ENCODE measurements around the gene RSAD2.

The RSAD2 gene

GRCh38 chr2:6915399-6915798 lies 37.8 kb downstream of the RSAD2 start:
- no peaks in the 10 kb centered on the region for H3K79me2 ChIP-seq (ENCODE audit: low read length)
- H2AFZ ChIP-seq (ENCODE audit: low read length) = no peak overlapping the region
- H3K36me3 ChIP-seq (replicated peaks; ENCODE audit: insufficient read depth, low read length) = no peaks in the 10 kb centered on the region
- peaks cover 5% of the 10 kb centered on the region; the same call in 1 of the 2 replicates for H3K4me1 ChIP-seq (ENCODE audit: low read length)
- H3K27me3 ChIP-seq (replicated peaks; ENCODE audit: insufficient read depth, low read length) = peaks cover 21% of the 10 kb centered on the region; the same call in 1 of the 2 replicates
- no peak overlapping the region for H3K4me3 ChIP-seq (ENCODE audit: low read length)
- H3K27ac ChIP-seq (ENCODE audit: low read length) = no peak overlapping the region
- H3F3A ChIP-seq (ENCODE audit: insufficient read depth, low read length) = no peaks in the 10 kb centered on the region
- no peak overlapping the region for H3K4me2 ChIP-seq (ENCODE audit: low read depth, low read length)
- no peak overlapping the region for H3K9ac ChIP-seq (ENCODE audit: low read length)
- no peaks in the 10 kb centered on the region for H4K20me1 ChIP-seq (ENCODE audit: insufficient read depth, low read length)
- TF ChIP-seq EZH2phosphoT487 (IDR thresholded peaks at IDR 0.05; ENCODE audit: low read length) = no peak
- TF ChIP-seq EZH2 (optimal IDR thresholded peaks at IDR 0.05; ENCODE audit: low read depth, low read length) = no peak
- no peak for TF ChIP-seq CTCF (IDR thresholded peaks at IDR 0.05; ENCODE audit: low read length)
- no peaks in the 10 kb centered on the region for H3K9me3 ChIP-seq (replicated peaks; ENCODE audit: insufficient read depth, low read length)
- DNase-seq = no peak
- H3K9me2 ChIP-seq (replicated peaks; ENCODE audit: insufficient read depth, low read length) = no peaks in the 10 kb centered on the region

DNA sequence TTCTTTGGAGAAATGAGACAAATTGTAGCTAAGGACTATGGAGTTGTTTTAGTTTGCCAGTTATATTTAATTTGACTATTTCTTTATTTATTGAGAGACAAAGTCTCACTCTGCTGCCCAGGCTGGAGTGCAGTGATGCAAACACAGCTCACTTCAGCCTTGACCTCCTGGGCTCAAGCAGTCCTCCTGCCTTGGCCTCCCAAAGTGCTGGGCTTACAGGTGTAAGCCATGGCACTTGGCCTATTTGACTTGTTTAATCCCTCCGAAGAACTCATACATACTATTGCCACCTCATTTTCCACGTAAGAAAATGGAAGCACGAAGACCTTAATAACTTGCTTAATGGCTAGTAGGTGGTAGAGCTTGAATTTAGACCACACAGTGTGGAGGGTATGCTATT lies 38.6 kb downstream of the RSAD2 start:
- no peaks in the 10 kb centered on the region for H4K20me1 ChIP-seq (ENCODE audit: insufficient read depth, low read length)
- no peak overlapping the region for H3K27ac ChIP-seq (ENCODE audit: low read length)
- H3K36me3 ChIP-seq (replicated peaks; ENCODE audit: insufficient read depth, low read length) = no peaks in the 10 kb centered on the region
- H3K4me3 ChIP-seq (ENCODE audit: low read length) = no peak overlapping the region
- no peak overlapping the region for H3K4me2 ChIP-seq (ENCODE audit: low read depth, low read length)
- peaks cover 13% of the 10 kb centered on the region; the same call in 1 of the 2 replicates for H3K27me3 ChIP-seq (replicated peaks; ENCODE audit: insufficient read depth, low read length)
- no peaks in the 10 kb centered on the region for H3F3A ChIP-seq (ENCODE audit: insufficient read depth, low read length)
- TF ChIP-seq EZH2 (optimal IDR thresholded peaks at IDR 0.05; ENCODE audit: low read depth, low read length) = no peak
- TF ChIP-seq CTCF (IDR thresholded peaks at IDR 0.05; ENCODE audit: low read length) = no peak
- TF ChIP-seq EZH2phosphoT487 (IDR thresholded peaks at IDR 0.05; ENCODE audit: low read length) = no peak
- H3K79me2 ChIP-seq (ENCODE audit: low read length) = no peaks in the 10 kb centered on the region
- H3K9ac ChIP-seq (ENCODE audit: low read length) = no peak overlapping the region
- no peaks in the 10 kb centered on the region for H3K4me1 ChIP-seq (ENCODE audit: low read length)
- H2AFZ ChIP-seq (ENCODE audit: low read length) = no peak overlapping the region
- no peaks in the 10 kb centered on the region for H3K9me2 ChIP-seq (replicated peaks; ENCODE audit: insufficient read depth, low read length)
- DNase-seq = no peak
- no peaks in the 10 kb centered on the region for H3K9me3 ChIP-seq (replicated peaks; ENCODE audit: insufficient read depth, low read length)

- Histone ChIP-seq H3K36me3 (replicated peaks; ENCODE audit: insufficient read depth, low read length) (no peaks in the 10 kb centered on the region), H3K4me3 (ENCODE audit: low read length) (no peak overlapping the region), H3K27ac (ENCODE audit: low read length) (no peak overlapping the region), H3K9me2 (replicated peaks; ENCODE audit: insufficient read depth, low read length) (no peaks in the 10 kb centered on the region), H3K79me2 (ENCODE audit: low read length) (no peaks in the 10 kb centered on the region), H2AFZ (ENCODE audit: low read length) (no peak overlapping the region), H3K9me3 (replicated peaks; ENCODE audit: insufficient read depth, low read length) (no peaks in the 10 kb centered on the region), H3F3A (ENCODE audit: insufficient read depth, low read length) (no peaks in the 10 kb centered on the region), H3K4me2 (ENCODE audit: low read depth, low read length) (peak overlapping the region; percentile 31; the same call in 1 of the 2 replicates), H3K9ac (ENCODE audit: low read length) (no peak overlapping the region), H3K4me1 (ENCODE audit: low read length) (no peaks in the 10 kb centered on the region), H3K27me3 (replicated peaks; ENCODE audit: insufficient read depth, low read length) (peaks cover 8% of the 10 kb centered on the region; the same call in 1 of the 2 replicates), H4K20me1 (ENCODE audit: insufficient read depth, low read length) (no peaks in the 10 kb centered on the region)
- DNase-seq = no peak
- TF ChIP-seq CTCF (IDR thresholded peaks at IDR 0.05; ENCODE audit: low read length) = no peak
- no peak for TF ChIP-seq EZH2phosphoT487 (IDR thresholded peaks at IDR 0.05; ENCODE audit: low read length)
- no peak for TF ChIP-seq EZH2 (optimal IDR thresholded peaks at IDR 0.05; ENCODE audit: low read depth, low read length)
Measured at GRCh38 chr2:6916736-6917070, 39.1 kb downstream of the RSAD2 start.

Data from MM.1S (cell line).